Stomach (tissue), 4 donors: Measurements from ENCODE around the gene ARPC5L.

ENCODE experiments used
- CTCF ChIP-seq, 7 experiments: fragments of 450-650 bp in 4 of 7; fragments of 200-600 bp in 3 of 7; sonication (generic) in 3 of 7; IDR thresholded peaks; one replicate each; pipeline ENCODE4 v1.5.1; 2016 to 2019; ENCODE audit warnings: antibody characterized with exemption in 7 of 7, control low read depth in 2 of 7, mild to moderate bottlenecking in 1 of 7
- POLR2A ChIP-seq, 4 donors: fragments of 450-650 bp; IDR thresholded peaks; one replicate each; pipeline ENCODE4 v1.6.1; 2016; ENCODE audit warnings: antibody characterized with exemption in 4 of 4, control low read depth in 2 of 4, mild to moderate bottlenecking in 1 of 4, moderate library complexity in 1 of 4
- POLR2AphosphoS5 ChIP-seq, 3 donors: sonication (generic); formaldehyde crosslinking; IDR thresholded peaks; one replicate each; pipeline ENCODE4 v1.6.1; 2016; ENCODE audit warnings: antibody characterized with exemption in 3 of 3

DNA sequence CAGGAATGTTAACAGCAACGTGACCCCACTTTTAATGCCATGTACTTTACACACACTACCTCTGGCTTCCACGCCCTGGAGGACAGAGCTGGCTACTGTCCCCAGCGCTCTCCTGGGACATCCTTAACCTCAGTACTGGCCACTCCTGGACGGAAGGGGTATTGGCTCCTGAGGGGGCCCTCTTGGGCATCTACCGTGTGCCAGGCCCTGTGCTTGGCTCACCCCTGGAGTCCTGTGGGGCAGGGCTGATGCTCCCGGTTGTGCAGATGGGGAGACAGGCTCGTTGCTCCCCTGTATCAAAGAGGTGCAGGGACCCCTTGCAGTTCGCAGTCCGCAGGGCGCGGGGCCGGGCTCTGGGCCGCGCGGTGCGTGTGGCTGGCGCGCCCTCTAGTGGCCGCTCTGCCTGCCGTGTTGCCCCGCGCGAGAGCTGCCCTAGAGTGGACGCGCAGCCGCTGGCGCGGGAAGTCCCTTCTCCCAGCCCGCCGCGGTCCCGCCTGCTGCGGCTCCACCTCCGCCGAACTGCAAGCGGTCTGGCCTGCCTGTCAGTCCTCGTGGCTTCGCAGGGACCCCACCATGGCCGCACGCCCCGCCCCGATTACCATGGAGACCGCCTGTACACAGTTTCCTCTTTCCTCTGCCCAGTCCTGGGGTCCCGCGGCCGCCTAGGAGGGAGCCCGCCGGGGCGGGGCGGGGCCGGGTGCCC is 8.9 kb upstream of the ARPC5L start, which contains the start of gene WDR38:
- TF ChIP-seq CTCF (IDR thresholded peaks at IDR 0.05) (peak in 5 of 7 experiments; percentile 89 to 99 (median 98)), POLR2A (IDR thresholded peaks at IDR 0.05) (no peak), POLR2AphosphoS5 (IDR thresholded peaks at IDR 0.05) (peak in 1 of 3 donors; percentile 21)
